ENCODE measurements around the gene ARHGAP6.
A peak's percentile ranks its signal among the peaks of the same experiment; 100 is the strongest.

Gene ARHGAP6

GRCh38 chrX:11196476-11196875 is 469.2 kb downstream of the ARHGAP6 start:
- TF ChIP-seq TCF12 (IDR thresholded peaks at IDR 0.05; ENCODE audit: low read depth) (no peak), RAD21 (IDR thresholded peaks at IDR 0.05; ENCODE audit: low read depth) (no peak), CEBPB (IDR thresholded peaks at IDR 0.05) (no peak), REST (IDR thresholded peaks at IDR 0.05; ENCODE audit: low read depth) (no peak), USF1 (IDR thresholded peaks at IDR 0.05) (no peak), FOXM1 (IDR thresholded peaks at IDR 0.05; ENCODE audit: borderline replicate concordance, low read depth) (no peak), TAF1 (IDR thresholded peaks at IDR 0.05; ENCODE audit: low read depth) (no peak), EP300 (IDR thresholded peaks at IDR 0.05; ENCODE audit: borderline replicate concordance) (no peak), NFIC (IDR thresholded peaks at IDR 0.05) (no peak), CREB1 (IDR thresholded peaks at IDR 0.05; ENCODE audit: low read depth) (no peak), MAX (IDR thresholded peaks at IDR 0.05) (no peak), TEAD4 (IDR thresholded peaks at IDR 0.05) (no peak), ZBTB7A (IDR thresholded peaks at IDR 0.05; ENCODE audit: low read depth) (no peak)

GRCh38 chrX:11193035-11193469 is 472.7 kb downstream of the ARHGAP6 start:
- TF ChIP-seq CREB1 (IDR thresholded peaks at IDR 0.05; ENCODE audit: low read depth) (no peak), CEBPB (IDR thresholded peaks at IDR 0.05) (no peak), TCF12 (IDR thresholded peaks at IDR 0.05; ENCODE audit: low read depth) (no peak), USF1 (IDR thresholded peaks at IDR 0.05) (no peak), EGR1 (IDR thresholded peaks at IDR 0.05) (no peak), TAF1 (IDR thresholded peaks at IDR 0.05; ENCODE audit: low read depth) (no peak), RAD21 (IDR thresholded peaks at IDR 0.05; ENCODE audit: low read depth) (no peak), FOXM1 (IDR thresholded peaks at IDR 0.05; ENCODE audit: borderline replicate concordance, low read depth) (no peak), ZBTB7A (IDR thresholded peaks at IDR 0.05; ENCODE audit: low read depth) (no peak)

- TF ChIP-seq NFIC (IDR thresholded peaks at IDR 0.05) (peak; percentile 36), CEBPB (IDR thresholded peaks at IDR 0.05) (no peak)
Observed at GRCh38 chrX:11190745-11191510, 474.8 kb downstream of the ARHGAP6 start.

- no peak for TF ChIP-seq EGR1 (IDR thresholded peaks at IDR 0.05)
- no peak for TF ChIP-seq FOXM1 (IDR thresholded peaks at IDR 0.05; ENCODE audit: borderline replicate concordance, low read depth)
- no peak for TF ChIP-seq USF1 (IDR thresholded peaks at IDR 0.05)
- TF ChIP-seq RAD21 (IDR thresholded peaks at IDR 0.05; ENCODE audit: low read depth): no peak
- no peak for TF ChIP-seq TEAD4 (IDR thresholded peaks at IDR 0.05)
- TF ChIP-seq CREB1 (IDR thresholded peaks at IDR 0.05; ENCODE audit: low read depth): no peak
- TF ChIP-seq MAX (IDR thresholded peaks at IDR 0.05): no peak
- TF ChIP-seq YY1 (IDR thresholded peaks at IDR 0.05; ENCODE audit: low read depth): no peak
- no peak for TF ChIP-seq REST (IDR thresholded peaks at IDR 0.05; ENCODE audit: low read depth)
Observed at GRCh38 chrX:11189097-11189496, 476.6 kb downstream of the ARHGAP6 start.

GRCh38 chrX:11188664-11189063 is 477.1 kb downstream of the ARHGAP6 start:
- no peak for TF ChIP-seq RAD21 (IDR thresholded peaks at IDR 0.05; ENCODE audit: low read depth)
- no peak for TF ChIP-seq NFIC (IDR thresholded peaks at IDR 0.05)
- TF ChIP-seq TCF12 (IDR thresholded peaks at IDR 0.05; ENCODE audit: low read depth): no peak
- TF ChIP-seq FOXM1 (IDR thresholded peaks at IDR 0.05; ENCODE audit: borderline replicate concordance, low read depth): no peak
- TF ChIP-seq TAF1 (IDR thresholded peaks at IDR 0.05; ENCODE audit: low read depth): no peak
- no peak for TF ChIP-seq CREB1 (IDR thresholded peaks at IDR 0.05; ENCODE audit: low read depth)
- TF ChIP-seq USF1 (IDR thresholded peaks at IDR 0.05): no peak
- no peak for TF ChIP-seq CEBPB (IDR thresholded peaks at IDR 0.05)
- TF ChIP-seq EP300 (IDR thresholded peaks at IDR 0.05; ENCODE audit: borderline replicate concordance): no peak
- TF ChIP-seq REST (IDR thresholded peaks at IDR 0.05; ENCODE audit: low read depth): no peak
- TF ChIP-seq MAX (IDR thresholded peaks at IDR 0.05): no peak
- TF ChIP-seq YY1 (IDR thresholded peaks at IDR 0.05; ENCODE audit: low read depth): no peak
- TF ChIP-seq EGR1 (IDR thresholded peaks at IDR 0.05): no peak
